H1 (cell line): ENCODE results near the gene MFAP4. TPM values are rescaled to one million over a fixed set of nuclear protein-coding genes. Genes with fewer than 3 reads are reported as not detected.

Experiments used
- BRCA1 ChIP-seq: IDR thresholded peaks from 2 replicates; pipeline ENCODE4 v1.6.1; 2012; ENCODE audit warnings: low read depth, low read length, improper control_type of control experiment
- CHD2 ChIP-seq: IDR thresholded peaks from 2 replicates; pipeline ENCODE4 v1.6.1; 2012; ENCODE audit warnings: low read length, improper control_type of control experiment
- HDAC2 ChIP-seq, 2 experiments: fragments of 300-600 bp in 1 of 2; sonication (generic) in 1 of 2; IDR thresholded peaks; 2 replicates each; pipeline ENCODE4 v1.6.1; 2011 to 2012; ENCODE audit warnings: low read depth in 2 of 2, low read length in 2 of 2, mild to moderate bottlenecking in 2 of 2, moderate library complexity in 2 of 2, borderline replicate concordance in 1 of 2, inconsistent platforms in 1 of 2
- KDM1A ChIP-seq: fragments of 200-600, 300-600 bp; sonication (generic); IDR thresholded peaks from 2 replicates; pipeline ENCODE4 v1.7.1; 2016; ENCODE audit warnings: mild to moderate bottlenecking, low read length, borderline replicate concordance
- KDM5A ChIP-seq: fragments of 200-600 bp; IDR thresholded peaks from 2 replicates; pipeline ENCODE4 v1.7.1; 2012; ENCODE audit warnings: mild to moderate bottlenecking, low read length, inconsistent platforms, mixed read lengths
- MAFK ChIP-seq: IDR thresholded peaks from 2 replicates; pipeline ENCODE4 v1.6.1; 2012; ENCODE audit warnings: low read depth, mild to moderate bottlenecking, improper control_type of control experiment, low read length
- NANOG ChIP-seq: IDR thresholded peaks from 2 replicates; pipeline ENCODE4 v1.6.1; 2011; ENCODE audit warnings: low read length, low read depth, mild to moderate bottlenecking, inconsistent platforms; ENCODE audit not compliant: insufficient read depth, poor library complexity, severe bottlenecking
- NRF1 ChIP-seq: IDR thresholded peaks from 2 replicates; pipeline ENCODE4 v1.6.1; 2011; ENCODE audit warnings: mild to moderate bottlenecking, low read depth, low read length, improper control_type of control experiment
- POLR2A ChIP-seq, 2 experiments: IDR thresholded peaks; 1 replicate in 1 of 2; 2 replicates in 1 of 2; pipeline ENCODE4 v1.6.1; 2011; ENCODE audit warnings: low read depth in 2 of 2, low read length in 2 of 2, mild to moderate bottlenecking in 2 of 2; ENCODE audit errors: control extremely low read depth in 1 of 2
- SP1 ChIP-seq: IDR thresholded peaks from 2 replicates; pipeline ENCODE4 v1.6.1; 2011; ENCODE audit warnings: low read depth, low read length
- TBP ChIP-seq: IDR thresholded peaks from 2 replicates; pipeline ENCODE4 v1.6.1; 2011; ENCODE audit warnings: low read depth, low read length, improper control_type of control experiment
- YY1 ChIP-seq: IDR thresholded peaks from 2 replicates; pipeline ENCODE4 v1.6.1; 2011; ENCODE audit warnings: low read depth, mild to moderate bottlenecking, low read length
- polyA plus RNA-seq, 7 experiments: library from polyadenylated mRNA; depleted of rRNA in 3 of 7; stranded (reverse) in 5 of 7; unstranded in 2 of 7; fragments of >200 nt in 5 of 7; fragments of 200-250 nt in 2 of 7; gene quantifications; 1 replicate in 5 of 7; 2 replicates in 1 of 7; 4 replicates in 1 of 7; pipeline versions ENCODE4 v1.2.1 to v1.2.3, GENCODE V29; 2011 to 2013; ENCODE audit warnings: missing spikeins in 2 of 7, mixed read lengths in 2 of 7
- total RNA-seq: library from RNA; stranded (reverse); fragmentation: NEBNext Ultra II Directional; extraction: Animal tissue kit (Norgen Biotek cat#: 25700); gene quantifications from 2 replicates; pipeline ENCODE4 v1.2.1, GENCODE V29; 2021
- TF ChIP-seq, protein P1 (sequence below): fragments of 300-600 bp; sonication (generic); IDR thresholded peaks from 2 replicates; pipeline ENCODE4 v1.7.1; 2012; ENCODE audit warnings: low read length, moderate library complexity, mild to moderate bottlenecking, inconsistent platforms; ENCODE audit not compliant: insufficient replicate concordance

The MFAP4 gene
- total and polyA plus RNA-seq, 2 of the 8 experiments (the other 6 are each of a cell fraction or from before 2014, with no cell fraction given), result 3.1 to 3.6 TPM

DNA sequence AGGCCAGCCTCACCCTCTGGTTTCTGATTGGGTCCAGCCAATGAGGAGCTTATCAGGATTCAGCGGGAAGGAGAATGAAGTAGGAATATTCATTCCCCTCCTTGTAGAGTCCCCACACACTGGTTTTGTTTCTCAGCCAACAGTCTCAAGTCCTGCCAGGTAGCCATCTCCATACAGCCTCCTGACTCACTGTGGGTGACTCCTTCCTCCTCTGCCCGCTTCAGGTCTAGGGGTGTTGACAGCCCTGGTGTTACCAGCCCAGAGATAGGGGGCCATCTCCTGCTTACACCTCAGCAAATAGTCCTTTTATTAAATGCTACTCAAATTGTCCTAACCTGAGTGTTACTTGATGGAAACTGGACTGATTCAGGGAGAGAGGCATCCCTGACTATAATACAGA is 4.0 kb upstream of the MFAP4 start (continued):
- TF ChIP-seq, protein P1, sequence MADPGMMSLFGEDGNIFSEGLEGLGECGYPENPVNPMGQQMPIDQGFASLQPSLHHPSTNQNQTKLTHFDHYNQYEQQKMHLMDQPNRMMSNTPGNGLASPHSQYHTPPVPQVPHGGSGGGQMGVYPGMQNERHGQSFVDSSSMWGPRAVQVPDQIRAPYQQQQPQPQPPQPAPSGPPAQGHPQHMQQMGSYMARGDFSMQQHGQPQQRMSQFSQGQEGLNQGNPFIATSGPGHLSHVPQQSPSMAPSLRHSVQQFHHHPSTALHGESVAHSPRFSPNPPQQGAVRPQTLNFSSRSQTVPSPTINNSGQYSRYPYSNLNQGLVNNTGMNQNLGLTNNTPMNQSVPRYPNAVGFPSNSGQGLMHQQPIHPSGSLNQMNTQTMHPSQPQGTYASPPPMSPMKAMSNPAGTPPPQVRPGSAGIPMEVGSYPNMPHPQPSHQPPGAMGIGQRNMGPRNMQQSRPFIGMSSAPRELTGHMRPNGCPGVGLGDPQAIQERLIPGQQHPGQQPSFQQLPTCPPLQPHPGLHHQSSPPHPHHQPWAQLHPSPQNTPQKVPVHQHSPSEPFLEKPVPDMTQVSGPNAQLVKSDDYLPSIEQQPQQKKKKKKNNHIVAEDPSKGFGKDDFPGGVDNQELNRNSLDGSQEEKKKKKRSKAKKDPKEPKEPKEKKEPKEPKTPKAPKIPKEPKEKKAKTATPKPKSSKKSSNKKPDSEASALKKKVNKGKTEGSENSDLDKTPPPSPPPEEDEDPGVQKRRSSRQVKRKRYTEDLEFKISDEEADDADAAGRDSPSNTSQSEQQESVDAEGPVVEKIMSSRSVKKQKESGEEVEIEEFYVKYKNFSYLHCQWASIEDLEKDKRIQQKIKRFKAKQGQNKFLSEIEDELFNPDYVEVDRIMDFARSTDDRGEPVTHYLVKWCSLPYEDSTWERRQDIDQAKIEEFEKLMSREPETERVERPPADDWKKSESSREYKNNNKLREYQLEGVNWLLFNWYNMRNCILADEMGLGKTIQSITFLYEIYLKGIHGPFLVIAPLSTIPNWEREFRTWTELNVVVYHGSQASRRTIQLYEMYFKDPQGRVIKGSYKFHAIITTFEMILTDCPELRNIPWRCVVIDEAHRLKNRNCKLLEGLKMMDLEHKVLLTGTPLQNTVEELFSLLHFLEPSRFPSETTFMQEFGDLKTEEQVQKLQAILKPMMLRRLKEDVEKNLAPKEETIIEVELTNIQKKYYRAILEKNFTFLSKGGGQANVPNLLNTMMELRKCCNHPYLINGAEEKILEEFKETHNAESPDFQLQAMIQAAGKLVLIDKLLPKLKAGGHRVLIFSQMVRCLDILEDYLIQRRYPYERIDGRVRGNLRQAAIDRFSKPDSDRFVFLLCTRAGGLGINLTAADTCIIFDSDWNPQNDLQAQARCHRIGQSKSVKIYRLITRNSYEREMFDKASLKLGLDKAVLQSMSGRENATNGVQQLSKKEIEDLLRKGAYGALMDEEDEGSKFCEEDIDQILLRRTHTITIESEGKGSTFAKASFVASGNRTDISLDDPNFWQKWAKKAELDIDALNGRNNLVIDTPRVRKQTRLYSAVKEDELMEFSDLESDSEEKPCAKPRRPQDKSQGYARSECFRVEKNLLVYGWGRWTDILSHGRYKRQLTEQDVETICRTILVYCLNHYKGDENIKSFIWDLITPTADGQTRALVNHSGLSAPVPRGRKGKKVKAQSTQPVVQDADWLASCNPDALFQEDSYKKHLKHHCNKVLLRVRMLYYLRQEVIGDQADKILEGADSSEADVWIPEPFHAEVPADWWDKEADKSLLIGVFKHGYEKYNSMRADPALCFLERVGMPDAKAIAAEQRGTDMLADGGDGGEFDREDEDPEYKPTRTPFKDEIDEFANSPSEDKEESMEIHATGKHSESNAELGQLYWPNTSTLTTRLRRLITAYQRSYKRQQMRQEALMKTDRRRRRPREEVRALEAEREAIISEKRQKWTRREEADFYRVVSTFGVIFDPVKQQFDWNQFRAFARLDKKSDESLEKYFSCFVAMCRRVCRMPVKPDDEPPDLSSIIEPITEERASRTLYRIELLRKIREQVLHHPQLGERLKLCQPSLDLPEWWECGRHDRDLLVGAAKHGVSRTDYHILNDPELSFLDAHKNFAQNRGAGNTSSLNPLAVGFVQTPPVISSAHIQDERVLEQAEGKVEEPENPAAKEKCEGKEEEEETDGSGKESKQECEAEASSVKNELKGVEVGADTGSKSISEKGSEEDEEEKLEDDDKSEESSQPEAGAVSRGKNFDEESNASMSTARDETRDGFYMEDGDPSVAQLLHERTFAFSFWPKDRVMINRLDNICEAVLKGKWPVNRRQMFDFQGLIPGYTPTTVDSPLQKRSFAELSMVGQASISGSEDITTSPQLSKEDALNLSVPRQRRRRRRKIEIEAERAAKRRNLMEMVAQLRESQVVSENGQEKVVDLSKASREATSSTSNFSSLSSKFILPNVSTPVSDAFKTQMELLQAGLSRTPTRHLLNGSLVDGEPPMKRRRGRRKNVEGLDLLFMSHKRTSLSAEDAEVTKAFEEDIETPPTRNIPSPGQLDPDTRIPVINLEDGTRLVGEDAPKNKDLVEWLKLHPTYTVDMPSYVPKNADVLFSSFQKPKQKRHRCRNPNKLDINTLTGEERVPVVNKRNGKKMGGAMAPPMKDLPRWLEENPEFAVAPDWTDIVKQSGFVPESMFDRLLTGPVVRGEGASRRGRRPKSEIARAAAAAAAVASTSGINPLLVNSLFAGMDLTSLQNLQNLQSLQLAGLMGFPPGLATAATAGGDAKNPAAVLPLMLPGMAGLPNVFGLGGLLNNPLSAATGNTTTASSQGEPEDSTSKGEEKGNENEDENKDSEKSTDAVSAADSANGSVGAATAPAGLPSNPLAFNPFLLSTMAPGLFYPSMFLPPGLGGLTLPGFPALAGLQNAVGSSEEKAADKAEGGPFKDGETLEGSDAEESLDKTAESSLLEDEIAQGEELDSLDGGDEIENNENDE, result no peak
- no peak for TF ChIP-seq MAFK
- no peak for TF ChIP-seq POLR2A (IDR thresholded peaks at IDR 0.05; ENCODE audit: control extremely low read depth in 1 of 2, low read depth in 2 of 2, low read length in 2 of 2)
- TF ChIP-seq YY1, result no peak
- no peak for TF ChIP-seq CHD2
- TF ChIP-seq KDM5A, result no peak
- TF ChIP-seq BRCA1, result no peak
- TF ChIP-seq HDAC2 (IDR thresholded peaks at IDR 0.05; ENCODE audit: borderline replicate concordance in 1 of 2, low read depth in 2 of 2, low read length in 2 of 2), result no peak
- TF ChIP-seq KDM1A, result no peak
- no peak for TF ChIP-seq NANOG
- TF ChIP-seq NRF1, result no peak
- no peak for TF ChIP-seq TBP
- no peak for TF ChIP-seq SP1
